GM18505 (cell line): Measurements from ENCODE around the gene MEST.
A peak's percentile ranks its signal among the peaks of the same experiment; 100 is the strongest.

ENCODE experiments used
- ATAC-seq: cut with Tn5 transposase; IDR thresholded peaks from one replicate; pipeline ENCODE4 v1.9.1; 2021; ENCODE audit not compliant: unreplicated experiment
- POLR2A ChIP-seq: IDR thresholded peaks from 4 replicates; pipeline ENCODE4 v1.6.1; 2011; ENCODE audit warnings: borderline replicate concordance; ENCODE audit not compliant: insufficient read depth, insufficient read length; ENCODE audit errors: extremely low read depth

Gene MEST

GRCh38 chr7:130473876-130474275, 18.0 kb upstream of the MEST start:
- no peak for ATAC-seq
- TF ChIP-seq POLR2A = no peak

- TF ChIP-seq POLR2A = no peak
These were observed 16.1 kb upstream of the MEST start for GRCh38 chr7:130475776-130476175.

GRCh38 chr7:130476297-130477150, 15.4 kb upstream of the MEST start:
- peak; percentile 70 for ATAC-seq

More at GRCh38 chr7:130475776-130476175, 16.1 kb upstream of the MEST start:
- no peak for ATAC-seq

GRCh38 chr7:130478991-130479390, 12.9 kb upstream of the MEST start:
- TF ChIP-seq POLR2A = no peak
- no peak for ATAC-seq

More at GRCh38 chr7:130476297-130477150, 15.4 kb upstream of the MEST start:
- no peak for TF ChIP-seq POLR2A

- ATAC-seq = no peak
- no peak for TF ChIP-seq POLR2A
These were observed 12.0 kb upstream of the MEST start for GRCh38 chr7:130479716-130480400.

- ATAC-seq = no peak
- no peak for TF ChIP-seq POLR2A
These were observed 10.0 kb upstream of the MEST start for GRCh38 chr7:130481898-130482297.

GRCh38 chr7:130483031-130483430, 8.9 kb upstream of the MEST start:
- TF ChIP-seq POLR2A = no peak
- no peak for ATAC-seq

GRCh38 chr7:130485734-130486113, 6.2 kb upstream of the MEST start:
- no peak for TF ChIP-seq POLR2A

GRCh38 chr7:130486114-130486953, 5.6 kb upstream of the MEST start:
- TF ChIP-seq POLR2A = peak; percentile 11
- no peak for ATAC-seq

More at GRCh38 chr7:130485734-130486113, 6.2 kb upstream of the MEST start:
- no peak for ATAC-seq

GRCh38 chr7:130486954-130487436, 4.9 kb upstream of the MEST start:
- no peak for ATAC-seq
- TF ChIP-seq POLR2A = no peak

GRCh38 chr7:130488392-130489139, 3.3 kb upstream of the MEST start:
- ATAC-seq = no peak
- no peak for TF ChIP-seq POLR2A
